PFSK-1 (cell line): ENCODE measurements around the gene HHIPL1.

Experiments
- POLR2AphosphoS5 ChIP-seq: IDR thresholded peaks from 2 replicates; pipeline ENCODE4 v1.6.1; 2012; ENCODE audit warnings: low read depth, mild to moderate bottlenecking, control low read depth, low read length, moderate library complexity
- REST ChIP-seq, 2 experiments: IDR thresholded peaks; 2 replicates each; pipeline versions ENCODE4 v1.6.1 to v1.8.0; 2011 to 2012; ENCODE audit warnings: low read depth in 2 of 2, low read length in 2 of 2, control low read depth in 1 of 2, inconsistent platforms in 1 of 2, mild to moderate bottlenecking in 1 of 2, moderate library complexity in 1 of 2; ENCODE audit not compliant: insufficient read depth in 1 of 2
- SIN3A ChIP-seq: IDR thresholded peaks from 2 replicates; pipeline ENCODE4 v1.6.1; 2012; ENCODE audit warnings: mild to moderate bottlenecking, low read length, moderate library complexity, borderline replicate concordance; ENCODE audit not compliant: insufficient read depth
- TAF1 ChIP-seq: IDR thresholded peaks from 2 replicates; pipeline ENCODE4 v1.6.1; 2012; ENCODE audit warnings: low read length, control low read depth, borderline replicate concordance; ENCODE audit not compliant: insufficient read depth

- TF ChIP-seq SIN3A: no peak
- TF ChIP-seq TAF1: no peak
- TF ChIP-seq POLR2AphosphoS5: no peak
- TF ChIP-seq REST (IDR thresholded peaks at IDR 0.05; ENCODE audit: insufficient read depth in 1 of 2, low read depth in 2 of 2, low read length in 2 of 2): no peak
These were observed 52.0 kb downstream of the HHIPL1 start for GRCh38 chr14:99696929-99697328.
